Activated CD8-positive, alpha-beta T cell treated with anti-CD3 and anti-CD28 coated beads, Interleukin-2, amount 10 ng/mL, durations not matched to agents 7 days and 5 days (primary cell): ENCODE data around the gene KIDINS220. TPM values are rescaled to one million over a fixed set of nuclear protein-coding genes. Genes with fewer than 3 reads are reported as not detected.
"Not testable (repeated sequence)": the region's sequence is repeated elsewhere in the genome, so short reads cannot be mapped to it uniquely, and the experiment has no call there.

Experiments used
- ATAC-seq: fragments of 150-1000 bp; cut with Tn5 transposase; one replicate; pipeline ENCODE4 v1.10.0; 2021; ENCODE audit warnings: moderate library complexity
- CTCF ChIA-PET: fragments of 350-600 bp; sonication (Branson Sonifier 250); formaldehyde crosslinking; loops from one replicate; lab custom pipeline; 2021; ENCODE audit warnings: antibody characterized with exemption; lab: Charles Lee
- POLR2A ChIA-PET: fragments of 350-600 bp; sonication (Branson Sonifier 250); formaldehyde crosslinking; loops from one replicate; lab custom pipeline; 2021; ENCODE audit warnings: antibody characterized with exemption; lab: Charles Lee
- DNase-seq: peaks from one replicate; pipeline ENCODE4 v3.0.0-alpha.2; 2020
- H3K27ac Mint-ChIP-seq: one replicate; pipeline ENCODE4 v1.8.0; 2021; ENCODE audit warnings: mild to moderate bottlenecking, mixed read lengths
- H3K27me3 Mint-ChIP-seq: one replicate; pipeline ENCODE4 v1.8.0; 2021; ENCODE audit warnings: low read depth, mixed read lengths
- H3K36me3 Mint-ChIP-seq: one replicate; pipeline ENCODE4 v1.8.0; 2021; ENCODE audit warnings: low read depth, mixed read lengths
- H3K4me1 Mint-ChIP-seq: one replicate; pipeline ENCODE4 v1.8.0; 2021; ENCODE audit warnings: low read depth, mixed read lengths
- H3K4me3 Mint-ChIP-seq: one replicate; pipeline ENCODE4 v1.8.0; 2021; ENCODE audit warnings: mild to moderate bottlenecking, mixed read lengths
- H3K9me3 Mint-ChIP-seq: one replicate; pipeline ENCODE4 v1.8.0; 2022; ENCODE audit warnings: mixed read lengths; ENCODE audit not compliant: insufficient read depth
- total RNA-seq, 2 experiments: library from RNA; stranded (reverse); gene quantifications; one replicate each; pipeline ENCODE4 v1.2.3, GENCODE V29; 2021

The KIDINS220 gene
- total RNA-seq, 2 experiments from 2014 or later, result 27.2 to 30.0 TPM

GRCh38 chr2:8732601-8733000, 104.8 kb downstream of the KIDINS220 start:
- Mint-ChIP-seq H3K9me3 (no peaks in the 10 kb centered on the region), H3K4me3 (no peak overlapping the region), H3K27ac (no peak overlapping the region), H3K36me3 (peaks cover 40% of the 10 kb centered on the region), H3K27me3 (no peaks in the 10 kb centered on the region), H3K4me1 (no peaks in the 10 kb centered on the region)
- ChIA-PET POLR2A (no interaction called here), CTCF (no interaction called here)
- no peak for DNase-seq
- ATAC-seq, result no peak

GRCh38 chr2:8729939-8730338, 107.5 kb downstream of the KIDINS220 start:
- no peak for DNase-seq
- no peak for ATAC-seq
- POLR2A ChIA-PET, result no interaction called here
- H3K4me1 Mint-ChIP-seq, result no peaks in the 10 kb centered on the region
- H3K27ac Mint-ChIP-seq, result no peak overlapping the region
- CTCF ChIA-PET, result no interaction called here
- H3K9me3 Mint-ChIP-seq, result no peaks in the 10 kb centered on the region
- no peak overlapping the region for H3K4me3 Mint-ChIP-seq
- peaks cover 40% of the 10 kb centered on the region for H3K36me3 Mint-ChIP-seq
- H3K27me3 Mint-ChIP-seq, result no peaks in the 10 kb centered on the region

- POLR2A ChIA-PET, H3K9me3 Mint-ChIP-seq, CTCF ChIA-PET, H3K27me3 Mint-ChIP-seq, H3K4me3 Mint-ChIP-seq, DNase-seq, H3K4me1 Mint-ChIP-seq, H3K27ac Mint-ChIP-seq, ATAC-seq: not testable (repeated sequence)
- peaks cover 36% of the 10 kb centered on the region for H3K36me3 Mint-ChIP-seq
These were observed 108.3 kb downstream of the KIDINS220 start for GRCh38 chr2:8729101-8729500.

GRCh38 chr2:8728305-8729015, 109.0 kb downstream of the KIDINS220 start:
- no peak overlapping the region for H3K27ac Mint-ChIP-seq
- POLR2A ChIA-PET, result no interaction called here
- ATAC-seq (no peak), DNase-seq (no peak)
- H3K27me3 Mint-ChIP-seq, result no peaks in the 10 kb centered on the region
- peaks cover 31% of the 10 kb centered on the region for H3K36me3 Mint-ChIP-seq
- H3K4me3 Mint-ChIP-seq, result no peak overlapping the region
- no peaks in the 10 kb centered on the region for H3K4me1 Mint-ChIP-seq
- CTCF ChIA-PET, result no interaction called here
- no peaks in the 10 kb centered on the region for H3K9me3 Mint-ChIP-seq

- no peaks in the 10 kb centered on the region for H3K27me3 Mint-ChIP-seq
- ChIA-PET CTCF (no interaction called here), POLR2A (no interaction called here)
- peaks cover 12% of the 10 kb centered on the region for H3K36me3 Mint-ChIP-seq
- H3K27ac Mint-ChIP-seq, result no peak overlapping the region
- H3K4me3 Mint-ChIP-seq, result no peak overlapping the region
- DNase-seq, result no peak
- no peak for ATAC-seq
- no peaks in the 10 kb centered on the region for H3K9me3 Mint-ChIP-seq
- H3K4me1 Mint-ChIP-seq, result no peaks in the 10 kb centered on the region
These were observed 111.6 kb downstream of the KIDINS220 start for GRCh38 chr2:8725838-8726237.

GRCh38 chr2:8722986-8723385, 114.4 kb downstream of the KIDINS220 start:
- Mint-ChIP-seq H3K27ac (no peak overlapping the region), H3K27me3 (no peaks in the 10 kb centered on the region), H3K4me1 (no peaks in the 10 kb centered on the region), H3K4me3 (no peak overlapping the region), H3K36me3 (no peaks in the 10 kb centered on the region), H3K9me3 (no peaks in the 10 kb centered on the region)
- ChIA-PET POLR2A (no interaction called here), CTCF (no interaction called here)
- ATAC-seq (no peak), DNase-seq (no peak)

- no peak overlapping the region for H3K27ac Mint-ChIP-seq
- DNase-seq (no peak), ATAC-seq (no peak)
- peaks cover 2% of the 10 kb centered on the region for H3K36me3 Mint-ChIP-seq
- H3K4me3 Mint-ChIP-seq, result no peak overlapping the region
- POLR2A ChIA-PET, result no interaction called here
- peaks cover 6% of the 10 kb centered on the region for H3K27me3 Mint-ChIP-seq
- CTCF ChIA-PET, result no interaction called here
- no peaks in the 10 kb centered on the region for H3K4me1 Mint-ChIP-seq
- H3K9me3 Mint-ChIP-seq, result peaks cover 2% of the 10 kb centered on the region
These were observed 116.0 kb downstream of the KIDINS220 start for GRCh38 chr2:8721410-8721809.

- H3K27me3 Mint-ChIP-seq, result peaks cover 6% of the 10 kb centered on the region
- ChIA-PET CTCF (no interaction called here), POLR2A (no interaction called here)
These were observed 116.7 kb downstream of the KIDINS220 start for GRCh38 chr2:8720741-8721140.

GRCh38 chr2:8719528-8719927, 117.9 kb downstream of the KIDINS220 start:
- Mint-ChIP-seq H3K4me3 (no peak overlapping the region), H3K9me3 (peaks cover 11% of the 10 kb centered on the region), H3K27ac (no peak overlapping the region), H3K4me1 (no peaks in the 10 kb centered on the region), H3K36me3 (peaks cover 2% of the 10 kb centered on the region), H3K27me3 (peaks cover 8% of the 10 kb centered on the region)
- ATAC-seq, result no peak
- DNase-seq, result no peak
- POLR2A ChIA-PET, result no interaction called here
- CTCF ChIA-PET, result no interaction called here

More at GRCh38 chr2:8720741-8721140, 116.7 kb downstream of the KIDINS220 start:
- no peak for ATAC-seq
- peaks cover 2% of the 10 kb centered on the region for H3K36me3 Mint-ChIP-seq
- DNase-seq, result no peak
- H3K4me1 Mint-ChIP-seq, result no peaks in the 10 kb centered on the region
- H3K4me3 Mint-ChIP-seq, result no peak overlapping the region
- H3K27ac Mint-ChIP-seq, result no peak overlapping the region
- peaks cover 9% of the 10 kb centered on the region for H3K9me3 Mint-ChIP-seq

- ATAC-seq (no peak), DNase-seq (no peak)
- H3K27me3 Mint-ChIP-seq, result peaks cover 8% of the 10 kb centered on the region
- peaks cover 2% of the 10 kb centered on the region for H3K36me3 Mint-ChIP-seq
- CTCF ChIA-PET, result no interaction called here
- H3K4me3 Mint-ChIP-seq, result no peak overlapping the region
- no peak overlapping the region for H3K27ac Mint-ChIP-seq
- H3K9me3 Mint-ChIP-seq, result peaks cover 11% of the 10 kb centered on the region
- POLR2A ChIA-PET, result no interaction called here
- H3K4me1 Mint-ChIP-seq, result no peaks in the 10 kb centered on the region
These were observed 122.4 kb downstream of the KIDINS220 start for GRCh38 chr2:8714971-8715370.

- Mint-ChIP-seq H3K36me3 (peaks cover 2% of the 10 kb centered on the region), H3K27me3 (peaks cover 8% of the 10 kb centered on the region), H3K4me3 (no peak overlapping the region), H3K4me1 (no peaks in the 10 kb centered on the region), H3K27ac (no peak overlapping the region), H3K9me3 (peaks cover 11% of the 10 kb centered on the region)
- ATAC-seq (no peak), DNase-seq (no peak)
- ChIA-PET CTCF (no interaction called here), POLR2A (no interaction called here)
These were observed 123.1 kb downstream of the KIDINS220 start for GRCh38 chr2:8714283-8714682.

GRCh38 chr2:8710951-8711350, 126.5 kb downstream of the KIDINS220 start:
- H3K9me3 Mint-ChIP-seq, result peaks cover 5% of the 10 kb centered on the region
- H3K4me3 Mint-ChIP-seq, result no peak overlapping the region
- H3K4me1 Mint-ChIP-seq, result peaks cover 5% of the 10 kb centered on the region
- ChIA-PET POLR2A (no interaction called here), CTCF (interaction anchor here (1.7 kb wide), 1 partner anchor 18 kb away, joined by 5 read pairs; no protein-coding TSS in a partner anchor)
- H3K27me3 Mint-ChIP-seq, result peaks cover 2% of the 10 kb centered on the region
- ATAC-seq (no peak), DNase-seq (no peak)
- H3K36me3 Mint-ChIP-seq, result no peaks in the 10 kb centered on the region
- no peak overlapping the region for H3K27ac Mint-ChIP-seq

- Mint-ChIP-seq H3K9me3 (no peaks in the 10 kb centered on the region), H3K27me3 (peaks cover 1% of the 10 kb centered on the region), H3K4me3 (no peak overlapping the region), H3K4me1 (peaks cover 5% of the 10 kb centered on the region), H3K27ac (no peak overlapping the region), H3K36me3 (no peaks in the 10 kb centered on the region)
- DNase-seq, result no peak
- ChIA-PET POLR2A (no interaction called here), CTCF (no interaction called here)
- ATAC-seq, result no peak
These were observed 127.8 kb downstream of the KIDINS220 start for GRCh38 chr2:8709611-8710010.
